H1 (cell line): ENCODE results near the gene IPO9.

Experiments
- CHD2 ChIP-seq: IDR thresholded peaks from 2 replicates; pipeline ENCODE4 v1.6.1; 2012; ENCODE audit warnings: low read length, improper control_type of control experiment
- CTCF ChIP-seq, 3 experiments: IDR thresholded peaks; 1 replicate in 2 of 3; 2 replicates in 1 of 3; pipeline versions ENCODE4 v1.5.1 to v1.6.1; 2011; ENCODE audit warnings: low read length in 3 of 3, mild to moderate bottlenecking in 3 of 3, inconsistent platforms in 2 of 3, low read depth in 1 of 3, moderate library complexity in 1 of 3; ENCODE audit not compliant: insufficient read depth in 1 of 3; ENCODE audit errors: control extremely low read depth in 1 of 3
- FOSL1 ChIP-seq: IDR thresholded peaks from 2 replicates; pipeline ENCODE4 v1.6.1; 2011; ENCODE audit warnings: mild to moderate bottlenecking, low read depth, low read length, moderate library complexity; ENCODE audit not compliant: insufficient read depth
- JUN ChIP-seq: IDR thresholded peaks from 2 replicates; pipeline ENCODE4 v1.6.1; 2011; ENCODE audit warnings: low read depth, mild to moderate bottlenecking, improper control_type of control experiment, low read length
- MAFK ChIP-seq: IDR thresholded peaks from 2 replicates; pipeline ENCODE4 v1.6.1; 2012; ENCODE audit warnings: low read depth, mild to moderate bottlenecking, improper control_type of control experiment, low read length
- MAX ChIP-seq: IDR thresholded peaks from 2 replicates; pipeline ENCODE4 v1.6.1; 2012; ENCODE audit warnings: inconsistent platforms
- NRF1 ChIP-seq: IDR thresholded peaks from 2 replicates; pipeline ENCODE4 v1.6.1; 2011; ENCODE audit warnings: mild to moderate bottlenecking, low read depth, low read length, improper control_type of control experiment
- POLR2A ChIP-seq, 2 experiments: IDR thresholded peaks; 1 replicate in 1 of 2; 2 replicates in 1 of 2; pipeline ENCODE4 v1.6.1; 2011; ENCODE audit warnings: low read depth in 2 of 2, low read length in 2 of 2, mild to moderate bottlenecking in 2 of 2; ENCODE audit errors: control extremely low read depth in 1 of 2
- POLR2AphosphoS5 ChIP-seq: IDR thresholded peaks from 2 replicates; pipeline ENCODE4 v1.6.1; 2011; ENCODE audit warnings: low read depth, low read length
- SUZ12 ChIP-seq: fragments of 200-600 bp; sonication (generic); IDR thresholded peaks from 2 replicates; pipeline ENCODE4 v1.6.1; 2012; ENCODE audit warnings: mild to moderate bottlenecking, inconsistent platforms, low read length, moderate library complexity, mixed read lengths
- USF2 ChIP-seq: IDR thresholded peaks from 2 replicates; pipeline ENCODE4 v1.6.1; 2011; ENCODE audit warnings: low read length, improper control_type of control experiment

GRCh38 chr1:201876148-201876818 lies 47.3 kb downstream of the IPO9 start:
- TF ChIP-seq JUN (no peak), CTCF (IDR thresholded peaks at IDR 0.05; ENCODE audit: control extremely low read depth in 1 of 3, insufficient read depth in 1 of 3, low read depth in 1 of 3, low read length in 3 of 3) (peak in 2 of 3 experiments; percentile 3 to 9; a peak in 3 of 4 replicates), POLR2AphosphoS5 (no peak), CHD2 (no peak), SUZ12 (no peak), NRF1 (no peak), POLR2A (IDR thresholded peaks at IDR 0.05; ENCODE audit: control extremely low read depth in 1 of 2, low read depth in 2 of 2, low read length in 2 of 2) (no peak), USF2 (no peak), MAFK (no peak), FOSL1 (no peak), MAX (no peak)
